Stimulated activated naive CD8-positive, alpha-beta T cell treated with anti-CD3 and anti-CD28 coated beads, Interleukin-15, amount 100 ng/mL, for 72 hours (primary cell): ENCODE measurements around the gene YBX1.

Experiments used
- ATAC-seq: fragments of 150-1000 bp; cut with Tn5 transposase; 2 replicates; pipeline ENCODE4 v1.10.0; 2021; ENCODE audit warnings: mild to moderate bottlenecking, moderate library complexity
- DNase-seq, 2 donors: peaks; one replicate each; pipeline ENCODE4 v3.0.0; 2021 to 2022
- H3K27ac Mint-ChIP-seq, 2 donors: one replicate each; pipeline ENCODE4 v1.8.0; 2022; ENCODE audit warnings: mild to moderate bottlenecking in 2 of 2, mixed read lengths in 2 of 2, moderate library complexity in 2 of 2
- H3K27me3 Mint-ChIP-seq: one replicate; pipeline ENCODE4 v1.8.0; 2022; ENCODE audit warnings: mixed read lengths
- H3K4me1 Mint-ChIP-seq: one replicate; pipeline ENCODE4 v1.8.0; 2022; ENCODE audit warnings: mild to moderate bottlenecking, mixed read lengths
- H3K4me3 Mint-ChIP-seq, 2 donors: one replicate each; pipeline ENCODE4 v1.8.0; 2022; ENCODE audit warnings: mild to moderate bottlenecking in 2 of 2, mixed read lengths in 2 of 2, moderate library complexity in 1 of 2
- H3K9me3 Mint-ChIP-seq, 2 donors: one replicate each; pipeline ENCODE4 v1.8.0; 2022; ENCODE audit warnings: mixed read lengths in 2 of 2

YBX1 gene

DNA sequence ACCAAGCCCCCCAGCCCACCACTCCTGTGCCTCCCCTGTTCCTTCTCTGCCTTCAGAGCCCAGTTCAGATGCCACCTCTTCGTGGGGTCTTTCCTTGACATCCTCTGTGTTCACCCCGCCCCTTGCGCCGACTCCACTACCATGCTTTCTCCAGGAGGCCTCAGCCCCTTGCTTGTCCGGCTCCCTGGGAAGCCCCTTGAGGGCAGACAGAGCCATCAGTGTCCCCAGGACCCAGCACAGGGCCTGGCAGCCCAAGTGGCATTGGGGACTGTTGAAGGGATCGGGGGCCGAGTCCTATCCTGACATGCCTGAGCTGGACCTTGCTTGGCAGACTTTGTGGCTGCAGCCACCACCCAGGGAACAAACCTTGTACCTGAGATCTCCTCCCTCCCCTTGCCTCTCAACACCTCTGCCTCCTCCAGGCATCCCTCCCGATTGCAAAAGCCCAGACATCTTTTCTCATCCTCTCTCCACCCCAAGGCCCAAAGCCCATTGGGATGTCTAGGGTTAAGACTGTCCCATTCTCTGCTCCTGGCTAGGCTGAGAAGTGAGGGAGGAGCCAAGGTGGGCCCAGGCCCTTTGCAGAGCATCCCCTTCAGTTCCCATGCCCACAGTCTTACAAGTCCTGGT lies 54.5 kb downstream of the YBX1 start:
- peaks cover 11% of the 10 kb centered on the region for H3K4me1 Mint-ChIP-seq
- H3K27ac Mint-ChIP-seq = peak overlapping the region; percentile 49 to 85
- H3K4me3 Mint-ChIP-seq = no peak overlapping the region
- no peaks in the 10 kb centered on the region for H3K27me3 Mint-ChIP-seq
- DNase-seq (no peak), ATAC-seq (no peak)
- no peaks in the 10 kb centered on the region for H3K9me3 Mint-ChIP-seq

DNA sequence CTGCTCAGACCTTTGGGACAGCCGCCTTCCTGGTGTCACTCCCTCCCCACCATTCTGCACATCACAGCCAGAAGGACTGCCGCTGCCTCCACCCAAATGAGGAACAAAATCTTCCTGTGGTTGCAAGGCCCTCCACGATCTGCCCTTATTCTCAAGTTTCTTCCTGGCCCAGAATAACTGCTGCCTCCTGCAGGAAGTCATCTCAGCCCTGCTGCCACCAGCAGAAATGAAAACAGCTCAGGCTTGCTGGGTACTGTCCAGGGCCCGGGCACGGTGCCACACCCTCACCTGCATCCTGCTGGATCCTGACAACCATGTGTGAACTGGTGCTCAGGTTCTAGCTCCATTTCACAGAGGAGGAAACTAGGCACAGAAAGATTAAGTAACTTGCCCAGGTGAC lies 55.0 kb downstream of the YBX1 start:
- no peak overlapping the region for H3K4me3 Mint-ChIP-seq
- H3K9me3 Mint-ChIP-seq = no peaks in the 10 kb centered on the region
- ATAC-seq (no peak), DNase-seq (no peak)
- peak overlapping the region in 1 of 2 donors; percentile 85 for H3K27ac Mint-ChIP-seq
- H3K27me3 Mint-ChIP-seq = no peaks in the 10 kb centered on the region
- H3K4me1 Mint-ChIP-seq = peaks cover 11% of the 10 kb centered on the region

DNA sequence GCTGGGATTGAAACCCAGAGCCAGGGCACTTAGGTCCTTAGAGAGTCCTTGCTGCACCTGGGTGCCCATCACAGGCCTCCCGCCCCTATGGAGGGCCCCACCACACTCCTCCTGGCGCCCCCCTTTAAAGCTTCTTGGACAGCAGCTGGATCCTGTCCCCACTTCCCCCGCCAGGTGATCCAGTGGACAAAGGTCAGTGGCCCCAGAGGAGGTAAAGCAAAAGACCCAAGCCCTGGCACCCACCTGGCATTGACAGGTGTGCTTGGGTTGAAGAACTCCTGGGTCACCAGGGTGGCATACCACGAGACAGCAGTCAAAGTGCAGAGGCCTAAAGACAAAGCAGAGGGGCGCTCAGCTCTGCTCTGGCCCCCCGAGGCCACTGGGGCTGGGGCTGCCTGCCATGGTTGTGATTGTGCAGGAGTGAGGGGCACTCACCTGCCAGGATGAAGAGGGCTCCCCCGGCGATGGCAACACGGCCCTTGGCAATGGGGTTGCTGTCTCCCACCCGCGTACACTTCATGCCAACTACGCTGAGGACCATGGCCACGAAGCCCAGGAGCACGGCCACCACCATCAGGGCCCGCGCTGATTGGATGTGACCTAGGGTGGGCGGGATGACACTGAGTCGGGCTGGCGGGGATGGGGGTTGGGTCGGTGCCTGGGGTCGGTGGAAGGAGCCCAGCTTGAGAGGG lies 55.9 kb downstream of the YBX1 start:
- no peak overlapping the region for H3K4me3 Mint-ChIP-seq
- H3K27me3 Mint-ChIP-seq = no peaks in the 10 kb centered on the region
- H3K27ac Mint-ChIP-seq = no peak overlapping the region
- DNase-seq = no peak
- no peak for ATAC-seq
- H3K4me1 Mint-ChIP-seq = peaks cover 11% of the 10 kb centered on the region
- H3K9me3 Mint-ChIP-seq = no peaks in the 10 kb centered on the region

DNA sequence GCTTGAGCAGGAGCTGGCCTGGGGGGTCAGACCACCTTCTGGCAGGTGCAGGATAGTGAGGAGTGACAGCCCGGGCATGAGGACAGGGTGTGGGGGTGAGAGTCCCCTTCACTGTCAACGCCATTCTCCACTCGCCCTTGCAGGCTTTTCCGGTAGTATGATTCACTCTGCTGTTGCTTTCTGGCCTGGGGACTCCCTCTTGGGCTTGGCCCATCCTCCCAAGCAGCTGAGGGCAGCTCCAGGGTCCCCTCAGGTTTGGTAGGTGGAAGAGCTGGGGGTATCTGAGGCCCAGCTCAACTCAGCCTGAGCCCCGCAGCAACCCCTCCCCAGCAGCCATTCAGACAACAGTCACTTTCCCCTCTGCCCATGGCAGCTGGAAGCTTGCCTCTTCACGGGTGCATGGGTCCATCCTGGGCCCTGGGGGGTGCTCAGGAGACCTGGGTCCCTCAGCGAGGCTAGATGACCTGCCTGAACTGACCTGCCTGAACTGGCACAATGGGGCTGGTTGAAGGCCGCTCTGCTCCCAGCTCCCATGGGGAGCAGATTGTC lies 56.5 kb downstream of the YBX1 start:
- no peak overlapping the region for H3K4me3 Mint-ChIP-seq
- ATAC-seq (no peak), DNase-seq (no peak)
- H3K27ac Mint-ChIP-seq = peak overlapping the region in 1 of 2 donors; percentile 6
- H3K4me1 Mint-ChIP-seq = peaks cover 11% of the 10 kb centered on the region
- no peaks in the 10 kb centered on the region for H3K9me3 Mint-ChIP-seq
- no peaks in the 10 kb centered on the region for H3K27me3 Mint-ChIP-seq

DNA sequence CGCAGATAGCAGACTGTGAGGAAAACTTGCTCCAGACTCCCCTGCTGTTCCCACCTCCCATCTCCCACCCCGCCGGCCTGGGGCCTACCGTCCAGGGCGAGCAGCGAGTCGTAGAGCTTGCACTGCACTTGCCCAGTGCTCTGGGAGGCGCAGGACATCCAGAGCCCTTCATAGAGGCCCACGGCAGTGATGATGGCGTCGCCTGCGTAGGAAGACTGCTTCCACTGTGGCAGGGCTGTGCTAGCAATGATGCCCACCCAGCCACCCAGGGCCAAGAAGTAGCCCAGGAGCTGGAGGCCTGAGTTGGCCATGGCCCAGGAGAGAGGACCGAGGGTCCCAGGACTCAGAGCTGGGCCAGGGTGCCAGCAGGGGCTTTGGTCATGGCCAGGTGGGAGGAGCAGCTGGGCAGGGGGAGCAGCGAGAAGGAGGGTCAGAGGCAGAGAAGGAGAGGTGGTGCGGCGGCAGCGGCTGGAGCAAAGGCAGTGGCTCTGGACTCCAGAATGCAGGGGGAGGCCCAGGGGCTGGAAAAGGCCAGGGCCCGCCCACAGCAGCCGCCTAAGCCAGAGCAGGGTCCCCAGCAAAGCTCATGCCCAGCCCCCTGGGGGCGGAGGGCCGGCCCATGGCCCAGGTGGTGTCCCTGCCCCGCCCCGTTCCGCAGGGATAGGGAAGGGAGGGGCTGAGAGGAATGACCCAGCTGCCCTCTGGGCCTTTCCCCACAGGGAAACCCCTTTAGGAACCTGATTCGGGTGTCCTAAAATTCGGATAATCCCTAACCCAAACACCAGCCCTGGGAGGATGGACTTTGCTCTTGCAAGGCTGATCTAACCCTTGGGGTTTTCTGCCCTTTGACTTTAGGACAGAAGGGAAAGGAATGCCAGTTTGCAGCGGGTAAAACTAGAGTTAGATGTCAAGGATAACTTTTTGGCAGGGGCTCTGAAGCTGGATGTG lies 57.8 kb downstream of the YBX1 start, which contains the start of gene CLDN19:
TSS of gene CLDN19 (minus strand) at position 484 of the 948 bp plus-strand sequence. CDS start at position 311, 173 bp downstream.
- no peak for ATAC-seq
- H3K4me1 Mint-ChIP-seq = peaks cover 11% of the 10 kb centered on the region
- no peaks in the 10 kb centered on the region for H3K27me3 Mint-ChIP-seq
- H3K4me3 Mint-ChIP-seq = no peak within 1 kb of the TSS
- H3K9me3 Mint-ChIP-seq = no peaks in the 10 kb centered on the region
- DNase-seq = no peak
- H3K27ac Mint-ChIP-seq = no peak within 1 kb of the TSS

DNA sequence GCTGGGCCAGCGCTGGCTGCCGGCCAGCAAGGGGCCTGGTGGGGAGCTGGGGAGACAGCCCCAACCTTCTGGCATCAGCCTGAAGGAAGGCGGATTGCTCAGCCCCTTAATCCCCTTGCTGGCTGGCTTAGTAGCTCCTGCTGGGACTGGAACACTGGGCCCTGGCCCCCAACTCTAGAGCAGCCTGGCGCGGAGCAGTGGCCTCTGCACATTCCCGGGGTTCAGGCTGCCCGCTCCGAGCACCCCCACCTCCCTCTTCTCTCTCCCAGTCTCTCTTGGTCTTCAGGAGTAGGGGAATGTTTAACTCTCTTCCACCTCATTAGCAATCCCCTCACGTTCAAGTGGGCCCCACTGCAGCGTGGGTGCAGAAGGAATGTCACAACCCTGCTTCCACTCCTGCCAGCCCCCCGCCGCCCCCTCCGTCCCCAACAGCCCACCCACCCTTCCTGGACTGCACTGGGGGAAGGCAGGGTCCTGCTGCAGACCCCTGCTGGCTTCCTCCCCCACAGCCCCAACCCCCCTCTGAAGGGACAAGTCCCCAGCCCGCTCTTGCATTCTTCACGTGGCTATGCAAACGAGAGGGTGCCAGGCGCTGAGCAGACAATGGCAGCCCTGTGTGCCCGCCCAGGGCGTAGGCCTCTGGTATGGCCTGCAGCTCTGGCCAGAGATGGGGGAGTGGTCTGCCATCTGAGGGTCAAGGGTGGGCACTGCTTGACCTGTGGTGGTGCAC lies 58.8 kb downstream of the YBX1 start:
- H3K27me3 Mint-ChIP-seq = no peaks in the 10 kb centered on the region
- DNase-seq (no peak), ATAC-seq (no peak)

DNA sequence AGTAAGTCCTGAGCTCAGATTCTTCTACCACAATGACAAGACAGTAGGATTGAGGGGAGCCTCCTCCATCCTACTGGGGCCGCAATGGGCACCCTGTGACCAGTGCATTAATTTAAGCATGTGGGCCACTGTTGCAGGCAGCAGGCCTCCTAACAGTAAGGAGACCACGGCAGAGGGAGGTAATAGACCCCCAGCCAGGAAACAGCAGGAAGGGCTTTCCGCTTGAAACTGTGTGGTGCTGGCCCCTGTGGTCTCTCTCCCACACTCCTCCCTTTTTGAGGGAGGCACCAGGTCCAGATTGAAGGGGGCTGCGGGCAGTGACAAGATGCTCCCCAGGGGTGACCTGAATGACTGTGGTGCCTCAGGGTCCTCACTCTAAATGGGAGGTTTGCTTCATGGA lies 59.5 kb downstream of the YBX1 start:
- H3K27ac Mint-ChIP-seq = peak overlapping the region in 1 of 2 donors; percentile 56
- peaks cover 8% of the 10 kb centered on the region for H3K4me1 Mint-ChIP-seq
- H3K4me3 Mint-ChIP-seq = no peak overlapping the region
- no peaks in the 10 kb centered on the region for H3K9me3 Mint-ChIP-seq
- DNase-seq = no peak
- H3K27me3 Mint-ChIP-seq = no peaks in the 10 kb centered on the region
- no peak for ATAC-seq

More for the DNA sequence above, 58.8 kb downstream of the YBX1 start:
- Mint-ChIP-seq H3K27ac (no peak overlapping the region), H3K4me3 (no peak overlapping the region), H3K9me3 (no peaks in the 10 kb centered on the region), H3K4me1 (peaks cover 11% of the 10 kb centered on the region)

DNA sequence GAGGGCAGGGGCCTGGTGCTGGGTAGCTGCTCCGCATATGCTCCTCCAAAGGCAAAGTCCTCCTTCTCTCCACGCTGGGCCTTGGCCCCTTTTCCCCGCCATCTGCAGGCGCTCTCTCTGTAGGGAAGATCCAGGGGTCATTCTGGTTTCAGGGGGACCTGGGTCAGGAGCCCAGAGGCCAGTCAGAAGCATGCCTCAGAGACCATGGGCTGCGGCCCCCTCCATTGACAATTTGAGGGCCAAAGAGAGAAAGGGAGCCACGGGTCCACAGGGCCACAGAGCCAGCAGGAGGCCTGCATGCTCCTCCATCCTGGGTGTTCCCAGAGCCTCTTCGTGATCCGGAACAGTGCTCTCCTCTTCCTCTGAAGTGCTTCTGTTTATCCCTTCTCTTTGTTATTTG lies 59.9 kb downstream of the YBX1 start:
- Mint-ChIP-seq H3K27ac (no peak overlapping the region), H3K27me3 (no peaks in the 10 kb centered on the region), H3K4me1 (peaks cover 3% of the 10 kb centered on the region), H3K4me3 (no peak overlapping the region), H3K9me3 (no peaks in the 10 kb centered on the region)
- ATAC-seq (no peak), DNase-seq (no peak)

DNA sequence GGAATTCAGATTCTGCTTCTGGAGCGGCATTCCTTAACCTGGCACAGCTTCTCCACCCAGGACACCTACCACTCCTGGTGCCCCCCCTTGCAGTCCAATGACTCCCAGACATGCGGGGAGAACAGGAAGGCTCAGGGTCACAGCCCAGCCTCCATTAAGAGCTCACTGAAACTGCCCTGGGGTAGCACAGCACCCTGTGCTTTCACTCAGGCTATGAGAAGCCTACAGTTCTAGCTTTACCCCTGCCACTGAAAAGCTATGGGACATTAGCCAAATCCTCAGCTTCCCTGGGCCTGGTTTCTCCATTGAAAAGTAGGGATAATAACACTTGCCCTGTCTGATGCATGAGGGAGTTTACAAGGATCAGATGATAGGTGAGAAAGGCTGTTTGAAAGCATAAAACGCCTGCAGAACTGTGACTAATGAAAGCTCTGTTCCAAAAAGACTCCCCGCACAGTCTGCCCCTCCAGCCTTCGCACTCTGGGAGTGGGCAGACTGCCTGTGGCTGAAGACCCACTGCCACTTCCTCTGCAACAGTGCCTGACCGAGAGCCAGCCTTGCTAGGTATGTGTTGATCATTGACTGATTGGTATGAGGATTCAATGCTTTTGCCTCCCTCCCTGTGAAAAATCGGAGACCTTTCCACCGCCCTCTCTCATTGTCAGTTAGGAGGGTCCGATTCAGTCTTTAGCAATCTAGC lies 60.5 kb downstream of the YBX1 start:
- Mint-ChIP-seq H3K27me3 (no peaks in the 10 kb centered on the region), H3K4me3 (no peak overlapping the region), H3K27ac (no peak overlapping the region), H3K9me3 (no peaks in the 10 kb centered on the region), H3K4me1 (no peaks in the 10 kb centered on the region)
- ATAC-seq (no peak), DNase-seq (no peak)

DNA sequence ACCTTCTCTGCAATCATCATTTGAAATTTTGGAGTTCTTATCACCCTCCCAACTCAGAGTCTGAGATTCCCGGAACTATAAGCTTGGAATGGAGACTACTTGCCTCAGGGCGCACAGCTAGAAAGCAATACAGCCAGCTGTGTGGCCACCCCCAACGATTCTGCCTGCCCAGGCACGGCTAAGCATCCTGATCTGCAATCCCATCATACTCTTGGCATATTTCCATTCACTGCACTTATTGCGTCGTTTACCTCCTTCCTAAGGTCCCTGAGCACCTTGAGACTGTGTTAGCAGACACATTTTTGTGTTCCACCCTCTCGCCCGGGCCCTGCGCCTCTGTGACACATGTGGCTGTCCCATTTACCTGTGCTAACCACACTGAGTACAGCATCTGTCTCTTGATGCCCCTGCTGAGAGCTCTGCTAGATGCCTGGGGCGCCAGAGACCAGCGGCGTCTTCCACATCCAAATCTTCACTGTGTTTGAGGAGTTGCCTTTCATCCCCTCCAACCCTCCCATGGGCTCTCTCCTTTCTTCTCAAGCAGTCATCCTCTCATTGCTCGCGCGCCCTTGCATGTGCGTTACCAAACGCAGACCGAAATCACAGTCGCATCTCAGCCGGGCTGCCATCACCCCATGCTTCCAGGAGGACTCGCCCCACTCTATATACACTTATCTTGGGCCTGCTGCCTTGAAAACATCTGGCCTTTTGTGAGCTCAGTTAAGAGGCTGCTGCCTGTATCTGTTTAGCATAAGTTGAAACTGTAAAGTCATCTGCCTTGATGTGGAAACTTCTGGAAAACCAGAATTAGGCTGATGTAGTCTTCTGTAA lies 61.3 kb downstream of the YBX1 start:
- H3K9me3 Mint-ChIP-seq = no peaks in the 10 kb centered on the region

DNA sequence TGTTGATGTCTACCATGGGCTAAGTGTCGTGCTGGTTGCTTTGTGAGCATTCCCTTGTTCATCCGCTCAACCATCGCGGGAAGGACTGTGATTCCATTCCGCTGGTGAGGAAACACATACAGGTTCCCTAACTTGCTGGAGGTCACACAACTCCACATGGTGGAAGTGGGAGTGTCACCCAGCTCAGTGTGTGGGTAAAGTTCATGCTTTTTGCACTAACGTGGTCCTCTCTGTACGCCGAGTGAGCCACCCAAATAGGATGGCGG lies 61.9 kb downstream of the YBX1 start:
- no peak overlapping the region for H3K4me3 Mint-ChIP-seq
- H3K27me3 Mint-ChIP-seq = no peaks in the 10 kb centered on the region
- H3K27ac Mint-ChIP-seq = no peak overlapping the region
- DNase-seq (no peak), ATAC-seq (no peak)
- H3K9me3 Mint-ChIP-seq = no peaks in the 10 kb centered on the region
- H3K4me1 Mint-ChIP-seq = peaks cover 5% of the 10 kb centered on the region

More for the DNA sequence above, 61.3 kb downstream of the YBX1 start:
- DNase-seq (no peak), ATAC-seq (no peak)
- Mint-ChIP-seq H3K4me3 (no peak overlapping the region), H3K27me3 (no peaks in the 10 kb centered on the region), H3K27ac (peak overlapping the region in 1 of 2 donors; percentile 62), H3K4me1 (peaks cover 5% of the 10 kb centered on the region)

DNA sequence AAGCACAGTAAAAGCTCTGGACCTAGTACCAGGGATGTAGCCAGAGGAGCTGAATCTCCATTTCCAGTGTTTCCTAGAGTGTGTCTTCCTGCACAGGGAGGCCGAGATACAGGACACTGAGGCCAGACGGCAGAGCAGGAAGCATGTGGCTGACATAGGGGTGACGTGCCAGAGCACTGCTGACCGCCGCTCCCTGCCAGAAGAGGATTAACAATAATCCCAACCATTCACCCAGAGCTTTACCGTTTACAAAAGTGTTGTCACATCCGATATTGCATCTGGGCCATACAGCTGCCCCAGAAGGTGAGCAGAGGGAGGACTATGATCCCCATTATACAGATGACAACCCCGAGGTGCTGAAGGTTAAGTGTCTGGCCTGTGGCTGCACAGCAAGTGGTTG lies 63.6 kb downstream of the YBX1 start:
- Mint-ChIP-seq H3K4me1 (peaks cover 5% of the 10 kb centered on the region), H3K27ac (no peak overlapping the region), H3K4me3 (no peak overlapping the region), H3K27me3 (no peaks in the 10 kb centered on the region), H3K9me3 (no peaks in the 10 kb centered on the region)
- DNase-seq = no peak
- ATAC-seq = no peak

DNA sequence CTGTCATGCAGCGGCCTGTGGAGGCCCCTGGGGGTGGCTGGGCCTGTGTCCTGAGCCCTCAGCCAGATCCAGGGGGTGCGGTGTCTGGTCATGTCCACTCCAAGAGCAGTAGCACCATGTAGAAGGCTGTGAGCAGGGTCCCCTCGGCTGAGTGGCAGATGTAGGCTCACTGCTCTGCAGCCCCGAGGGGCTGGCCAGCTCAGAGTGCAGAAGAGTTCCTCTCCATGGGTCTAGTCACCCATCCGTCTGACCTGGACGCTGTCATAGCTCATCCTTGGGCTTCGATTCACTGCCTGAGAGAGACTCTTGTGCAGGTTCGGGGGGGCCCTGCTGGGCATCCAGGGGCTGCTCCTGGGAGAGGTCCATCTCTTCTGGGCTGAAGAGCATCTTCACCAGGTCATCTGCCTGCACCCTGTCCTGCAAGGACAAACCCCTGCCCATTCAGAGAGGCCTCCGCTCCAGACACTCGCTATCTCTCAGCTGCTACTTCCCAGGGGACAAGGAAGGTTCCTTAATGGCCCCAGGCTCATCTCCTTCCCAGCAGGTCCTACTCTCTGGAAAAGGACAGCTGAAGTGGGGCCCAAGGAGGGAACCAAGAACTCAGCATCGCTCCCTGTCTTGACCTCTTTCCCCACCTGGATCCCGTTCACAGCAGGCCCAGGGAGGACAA lies 64.4 kb downstream of the YBX1 start:
- H3K27ac Mint-ChIP-seq = no peak overlapping the region
- H3K9me3 Mint-ChIP-seq = peaks cover 0 to 1% of the 10 kb centered on the region in 2 donors
- H3K4me1 Mint-ChIP-seq = peaks cover 5% of the 10 kb centered on the region
- ATAC-seq = no peak
- H3K4me3 Mint-ChIP-seq = no peak overlapping the region
- no peaks in the 10 kb centered on the region for H3K27me3 Mint-ChIP-seq
- no peak for DNase-seq

DNA sequence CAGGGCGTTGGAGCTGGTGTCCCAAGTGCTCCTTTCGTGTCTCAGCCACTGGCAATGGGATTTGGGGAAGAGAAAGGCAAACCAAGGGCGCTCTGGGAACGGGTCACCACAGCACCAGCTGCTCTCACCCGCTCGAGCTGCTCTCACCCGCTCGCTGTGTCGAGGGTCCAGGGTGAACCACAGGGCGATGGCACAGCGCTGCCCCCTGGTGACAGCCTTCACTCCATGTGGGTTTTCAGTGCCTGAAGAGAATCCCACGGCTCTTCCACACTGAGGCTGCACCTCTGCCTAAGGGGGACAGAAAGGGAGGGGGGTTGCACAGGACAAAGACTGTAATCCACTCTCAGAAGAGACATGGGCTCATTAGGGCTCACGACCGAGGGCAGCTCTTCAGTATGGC lies 64.9 kb downstream of the YBX1 start:
- Mint-ChIP-seq H3K9me3 (peaks cover 0 to 5% of the 10 kb centered on the region in 2 donors), H3K27ac (no peak overlapping the region), H3K4me1 (peaks cover 5% of the 10 kb centered on the region), H3K4me3 (no peak overlapping the region), H3K27me3 (no peaks in the 10 kb centered on the region)
- peak; percentile 19 to 29 for DNase-seq
- ATAC-seq = no peak
